Duodenal mucosa (tissue), 2 donors: ENCODE data around the gene BRD3.
"Not testable (repeated sequence)": the region's sequence is repeated elsewhere in the genome, so short reads cannot be mapped to it uniquely, and the experiment has no call there.

Source experiments
- H3K27ac ChIP-seq: one replicate; pipeline ENCODE4 v1.7.0; 2013; ENCODE audit warnings: low read depth, low read length
- H3K27me3 ChIP-seq, 2 donors: one replicate each; pipeline ENCODE4 v1.7.0; 2013; ENCODE audit warnings: low read length in 2 of 2, control low read depth in 1 of 2; ENCODE audit not compliant: insufficient read depth in 2 of 2, control insufficient read depth in 1 of 2
- H3K36me3 ChIP-seq, 2 donors: one replicate each; pipeline ENCODE4 v1.7.0; 2013; ENCODE audit warnings: low read length in 2 of 2, control low read depth in 1 of 2; ENCODE audit not compliant: insufficient read depth in 2 of 2, control insufficient read depth in 1 of 2
- H3K4me1 ChIP-seq, 2 donors: one replicate each; pipeline ENCODE4 v1.7.0; 2013; ENCODE audit warnings: low read length in 2 of 2, control low read depth in 1 of 2; ENCODE audit not compliant: insufficient read depth in 2 of 2, control insufficient read depth in 1 of 2
- H3K4me3 ChIP-seq, 2 donors: one replicate each; pipeline ENCODE4 v1.7.0; 2013; ENCODE audit warnings: low read length in 2 of 2, low read depth in 1 of 2
- H3K9ac ChIP-seq, 2 donors: one replicate each; pipeline ENCODE4 v1.7.0; 2013; ENCODE audit warnings: low read length in 2 of 2, low read depth in 1 of 2
- H3K9me3 ChIP-seq, 2 donors: one replicate each; pipeline ENCODE4 v1.7.0; 2013; ENCODE audit warnings: low read length in 2 of 2, control low read depth in 1 of 2; ENCODE audit not compliant: control insufficient read depth in 1 of 2

BRD3 gene

DNA sequence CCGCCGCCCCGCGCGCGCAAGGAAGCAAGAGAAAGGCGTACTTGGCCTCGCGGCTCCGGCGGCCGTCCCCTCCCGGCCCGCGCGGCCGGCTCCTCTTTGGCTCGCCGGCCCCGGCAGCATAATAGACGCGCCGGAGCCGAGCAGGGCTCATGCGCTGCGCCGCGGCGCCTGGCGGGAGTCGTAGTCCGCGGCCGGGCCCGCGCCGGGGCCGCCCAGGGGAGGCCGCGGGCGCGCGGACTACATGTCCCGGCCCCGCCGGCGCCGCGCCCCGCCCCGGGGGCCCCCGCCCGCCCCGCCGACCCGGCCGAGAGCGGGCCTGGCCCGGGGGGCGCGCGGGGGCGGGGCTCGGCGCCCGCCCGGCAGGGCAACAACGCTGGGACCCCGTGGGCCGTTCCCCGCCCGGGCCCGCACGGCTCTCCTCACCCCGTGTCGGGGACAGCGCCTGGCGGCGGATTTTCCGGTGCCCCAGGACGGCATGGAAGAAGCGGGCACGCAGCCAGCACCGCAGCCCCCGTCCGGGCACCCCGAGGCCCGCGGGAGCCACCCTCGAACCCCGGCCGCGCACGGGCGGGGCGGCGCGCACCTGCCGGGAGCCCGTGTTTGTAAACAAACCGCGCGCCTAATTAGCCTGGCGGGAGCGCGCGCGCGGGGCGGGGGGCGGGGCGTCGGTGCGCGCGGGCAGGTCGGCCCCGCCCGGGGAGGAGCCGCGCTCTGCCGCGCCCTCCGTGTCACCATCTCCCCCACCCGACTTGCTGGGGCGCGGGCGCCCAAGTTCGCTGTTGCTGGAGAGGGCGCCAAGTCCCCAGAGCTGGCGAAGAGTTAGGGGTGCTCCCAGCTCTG is at the start of gene BRD3:
BRD3 (minus strand) TSS at position 123 of the 840 bp plus-strand sequence. CDS start 14,549 bp downstream, outside the sequence.
- Histone ChIP-seq H3K4me1 (peaks cover 15 to 27% of the 10 kb centered on the region in 2 donors), H3K9me3 (no peaks in the 10 kb centered on the region), H3K27ac (peak within 1 kb of the TSS; percentile 91), H3K27me3 (peaks cover 13 to 15% of the 10 kb centered on the region in 2 donors), H3K9ac (peak within 1 kb of the TSS; percentile 65 to 77), H3K36me3 (peaks cover 0 to 7% of the 10 kb centered on the region in 2 donors), H3K4me3 (peak within 1 kb of the TSS; percentile 67 to 88)

DNA sequence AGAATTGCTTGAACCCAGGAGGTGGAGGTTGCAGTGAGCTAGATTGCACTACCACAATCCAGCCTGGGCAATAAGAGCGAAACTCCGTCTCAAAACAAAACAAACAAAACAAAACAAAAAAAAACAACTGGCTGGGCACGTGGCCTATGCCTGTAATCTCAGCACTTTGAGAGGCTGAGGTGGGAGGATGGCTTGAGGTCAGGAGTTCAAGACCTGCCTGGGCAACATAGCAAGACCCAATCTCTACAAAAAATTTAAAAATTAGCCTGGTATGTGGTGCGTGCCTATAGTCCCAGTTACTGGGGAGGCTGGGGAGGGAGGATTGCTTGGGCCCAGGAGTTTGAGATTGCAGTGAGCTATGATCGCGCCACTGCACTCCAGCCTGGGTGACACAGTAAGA is 44.7 kb upstream of the BRD3 start:
- H3K9ac ChIP-seq = no peak overlapping the region
- no peak overlapping the region for H3K27ac ChIP-seq
- no peaks in the 10 kb centered on the region for H3K4me1 ChIP-seq
- H3K27me3 ChIP-seq = no peaks in the 10 kb centered on the region
- no peak overlapping the region for H3K4me3 ChIP-seq
- no peaks in the 10 kb centered on the region for H3K36me3 ChIP-seq
- H3K9me3 ChIP-seq = no peaks in the 10 kb centered on the region

DNA sequence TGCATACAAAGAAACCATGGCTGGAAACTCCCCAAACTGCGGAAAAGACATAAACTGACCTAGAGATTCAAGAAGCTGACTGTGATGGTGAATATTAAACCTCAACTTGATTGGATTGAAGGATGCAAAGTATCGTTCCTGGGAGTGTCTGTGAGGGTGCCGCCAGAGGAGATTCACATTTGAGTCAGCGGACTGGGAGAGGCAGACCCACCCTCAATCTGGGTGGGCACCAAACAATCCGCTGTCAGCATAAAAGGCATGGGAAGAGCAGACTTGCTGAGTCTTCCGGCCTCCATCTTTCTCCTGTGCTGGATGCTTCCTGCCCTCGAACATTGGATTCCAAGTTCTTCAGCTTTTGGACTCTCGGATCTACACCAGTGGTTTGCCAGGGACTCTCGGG is 43.2 kb upstream of the BRD3 start:
- Histone ChIP-seq H3K27ac (no peak overlapping the region), H3K9me3 (no peaks in the 10 kb centered on the region), H3K9ac (no peak overlapping the region), H3K4me1 (no peaks in the 10 kb centered on the region), H3K4me3 (no peak overlapping the region), H3K36me3 (no peaks in the 10 kb centered on the region), H3K27me3 (no peaks in the 10 kb centered on the region)

DNA sequence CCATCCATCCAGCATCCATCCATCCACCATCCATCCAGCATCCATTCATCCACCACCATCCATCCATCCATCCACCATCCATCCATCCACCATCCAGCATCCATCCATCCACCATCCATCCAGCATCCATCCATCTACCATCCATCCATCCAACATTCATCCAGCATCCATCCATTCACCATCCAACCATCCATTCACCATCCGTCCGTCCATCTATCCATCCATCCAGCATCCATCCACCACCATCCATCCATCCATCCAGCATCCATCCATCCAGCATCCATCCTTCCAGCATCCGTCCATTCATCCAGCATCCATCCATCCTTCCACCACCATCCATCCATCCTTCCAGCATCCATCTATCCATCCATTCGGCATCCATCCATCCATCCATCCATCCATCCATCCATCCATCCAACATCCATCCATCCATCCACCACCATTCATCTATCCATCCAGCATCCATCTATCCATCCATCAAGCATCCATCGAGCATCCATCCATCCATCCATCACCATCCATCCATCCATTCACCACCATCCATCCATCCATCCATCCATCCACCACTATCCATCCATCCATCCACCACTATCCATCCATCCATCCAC is 35.7 kb upstream of the BRD3 start:
- H3K9me3 ChIP-seq = no peaks in the 10 kb centered on the region
- no peak overlapping the region for H3K4me3 ChIP-seq
- H3K27me3 ChIP-seq = peaks cover 10 to 13% of the 10 kb centered on the region in 2 donors
- no peaks in the 10 kb centered on the region for H3K36me3 ChIP-seq
- no peak overlapping the region for H3K9ac ChIP-seq
- no peak overlapping the region for H3K27ac ChIP-seq
- H3K4me1 ChIP-seq = no peaks in the 10 kb centered on the region

DNA sequence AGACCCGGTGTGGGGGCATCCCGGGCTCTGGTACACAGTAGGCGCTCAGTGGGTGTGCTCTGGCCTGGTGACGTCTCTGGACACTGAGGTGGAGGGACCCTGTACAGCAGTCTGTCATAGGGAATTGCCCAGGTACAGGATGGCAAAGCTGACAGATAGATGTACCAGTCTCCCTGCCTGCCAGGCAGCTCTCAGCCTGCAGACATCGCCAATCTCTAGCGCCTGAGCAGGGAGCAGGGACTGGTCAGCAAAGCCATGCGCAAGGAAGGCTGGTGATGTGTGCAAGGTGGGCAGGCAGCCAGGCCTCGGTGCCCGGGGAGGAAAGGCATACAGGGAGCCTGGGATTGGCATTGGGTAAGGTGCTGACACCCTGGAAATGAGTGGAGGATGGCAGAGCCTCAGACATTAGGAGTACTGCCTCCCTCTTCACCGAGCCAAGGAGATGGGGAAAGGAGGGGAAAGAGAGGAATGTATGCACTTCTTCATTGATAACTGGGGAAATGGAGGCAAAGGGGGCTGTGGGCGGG is 33.9 kb upstream of the BRD3 start:
- H3K36me3 ChIP-seq = no peaks in the 10 kb centered on the region
- H3K4me3 ChIP-seq = no peak overlapping the region
- no peaks in the 10 kb centered on the region for H3K4me1 ChIP-seq
- peaks cover 10 to 13% of the 10 kb centered on the region in 2 donors for H3K27me3 ChIP-seq
- H3K9me3 ChIP-seq = no peaks in the 10 kb centered on the region
- no peak overlapping the region for H3K9ac ChIP-seq
- no peak overlapping the region for H3K27ac ChIP-seq

DNA sequence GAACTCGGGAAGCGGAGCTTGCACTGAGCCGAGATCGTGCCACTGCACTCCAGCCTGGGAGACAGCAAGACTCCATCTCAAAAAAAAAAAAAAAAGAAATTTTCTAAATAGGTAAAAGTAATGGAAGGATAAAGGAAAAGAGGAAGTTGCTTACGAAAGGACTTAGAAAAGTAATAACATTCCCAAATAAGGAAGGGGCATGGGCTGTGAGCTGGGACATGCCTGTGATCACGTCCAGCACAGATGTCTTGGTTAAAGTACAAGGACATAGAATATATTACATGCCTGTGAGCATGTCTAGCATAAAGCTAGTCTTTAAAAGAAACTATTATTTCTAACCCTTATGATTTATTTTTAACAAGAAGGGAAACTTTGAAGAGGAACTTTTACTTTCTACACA is 33.3 kb upstream of the BRD3 start:
- not testable (repeated sequence) for H3K9me3 ChIP-seq, H3K4me1 ChIP-seq, H3K4me3 ChIP-seq, H3K36me3 ChIP-seq, H3K27ac ChIP-seq, H3K9ac ChIP-seq
- H3K27me3 ChIP-seq = peaks cover 10 to 13% of the 10 kb centered on the region in 2 donors

GRCh38 chr9:134100040-134100439 is 32.2 kb upstream of the BRD3 start:
- no peak overlapping the region for H3K9ac ChIP-seq
- peaks cover 10 to 13% of the 10 kb centered on the region in 2 donors for H3K27me3 ChIP-seq
- no peak overlapping the region for H3K4me3 ChIP-seq
- H3K36me3 ChIP-seq = no peaks in the 10 kb centered on the region
- no peaks in the 10 kb centered on the region for H3K4me1 ChIP-seq
- H3K9me3 ChIP-seq = no peaks in the 10 kb centered on the region
- no peak overlapping the region for H3K27ac ChIP-seq

DNA sequence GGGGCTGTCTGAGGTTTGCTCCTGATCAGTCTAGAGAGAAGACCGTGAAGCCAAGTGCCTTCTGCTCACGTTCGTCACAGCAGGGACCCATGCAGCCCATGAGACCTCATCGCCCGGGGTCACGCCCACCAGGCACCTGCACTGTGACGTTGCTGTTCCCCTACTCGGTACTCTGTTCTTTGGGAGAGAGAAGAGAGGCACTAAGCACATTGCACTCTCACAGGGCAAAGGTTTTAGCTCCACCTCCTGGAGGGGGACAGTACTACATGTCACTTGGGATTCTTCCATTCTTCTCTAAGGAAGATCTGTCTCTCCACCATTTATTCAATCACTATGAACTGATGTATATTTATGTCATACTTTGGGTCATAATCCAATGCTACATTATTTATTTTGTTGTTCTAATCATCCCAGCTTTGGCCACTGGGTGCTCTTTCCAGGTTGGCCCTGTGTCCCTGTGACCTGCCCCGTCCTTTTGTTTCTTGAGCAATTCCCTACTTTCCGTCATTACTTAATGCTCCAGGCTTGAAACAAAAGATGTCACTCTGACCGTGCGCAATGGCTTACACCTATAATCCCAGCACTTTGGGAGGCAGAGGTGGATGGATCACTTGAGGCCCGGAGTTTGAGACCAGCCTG is 31.4 kb upstream of the BRD3 start:
- peaks cover 10 to 13% of the 10 kb centered on the region in 2 donors for H3K27me3 ChIP-seq
- H3K4me1 ChIP-seq = no peaks in the 10 kb centered on the region
- H3K36me3 ChIP-seq = no peaks in the 10 kb centered on the region
- H3K9ac ChIP-seq = no peak overlapping the region
- H3K4me3 ChIP-seq = no peak overlapping the region
- no peak overlapping the region for H3K27ac ChIP-seq
- H3K9me3 ChIP-seq = no peaks in the 10 kb centered on the region

DNA sequence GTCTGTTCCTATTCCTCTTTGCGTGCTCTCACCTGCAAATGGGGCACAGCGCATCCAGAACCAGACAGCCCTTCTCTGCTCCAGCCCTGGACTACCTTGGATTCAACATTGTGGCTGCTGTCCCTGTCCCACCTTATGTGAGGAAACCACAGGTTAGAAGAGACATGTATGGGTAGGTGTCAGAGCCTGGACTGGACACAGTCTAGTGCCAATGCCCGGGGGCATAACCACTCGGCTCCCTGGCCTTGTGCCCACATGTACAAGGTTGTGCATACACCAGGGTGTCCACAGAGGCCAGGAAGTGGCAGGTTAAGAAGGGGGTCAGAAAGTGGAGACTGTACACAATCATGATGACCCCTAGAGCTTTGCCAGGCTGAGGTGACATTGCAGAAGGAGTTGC is 22.1 kb upstream of the BRD3 start:
- H3K9me3 ChIP-seq = peaks cover 0 to 3% of the 10 kb centered on the region in 2 donors
- no peaks in the 10 kb centered on the region for H3K36me3 ChIP-seq
- H3K4me3 ChIP-seq = no peak overlapping the region
- no peaks in the 10 kb centered on the region for H3K27me3 ChIP-seq
- no peak overlapping the region for H3K27ac ChIP-seq
- H3K9ac ChIP-seq = no peak overlapping the region
- H3K4me1 ChIP-seq = no peaks in the 10 kb centered on the region
